ENCODE results near the gene PUSL1. TPM values are rescaled to one million over a fixed set of nuclear protein-coding genes. Genes with fewer than 3 reads are reported as not detected.

Gene PUSL1
- total and polyA plus RNA-seq, 2 experiments from 2014 or later: 41.5 to 55.8 TPM

GRCh38 chr1:1322418-1322817 lies 14.0 kb downstream of the PUSL1 start (continued):
- no peak for TF ChIP-seq ZNF462 (CRISPR knock-in tag; IDR thresholded peaks at IDR 0.05)
- no peak for TF ChIP-seq ZNF114 (CRISPR knock-in tag; IDR thresholded peaks at IDR 0.05)
- TF ChIP-seq ZNF331 (CRISPR knock-in tag; IDR thresholded peaks at IDR 0.05; ENCODE audit: low read depth): no peak

- Mint-ChIP-seq H3K27me3 (ENCODE audit: insufficient read depth, low read depth, poor library complexity) (peaks cover 24% of the 10 kb centered on the region), H3K4me3 (peak overlapping the region; percentile 85), H3K27ac (no peak overlapping the region), H3K9me3 (no peaks in the 10 kb centered on the region; the same call in 2 of the 3 replicates), H3K36me3 (ENCODE audit: low read depth) (peaks cover 30% of the 10 kb centered on the region), H3K4me1 (peaks cover 11% of the 10 kb centered on the region)
- no peaks in the 10 kb centered on the region for H3K36me3 ChIP-seq (ENCODE audit: insufficient read depth)
- H2AFZ ChIP-seq: no peak overlapping the region
- peaks cover 14% of the 10 kb centered on the region for H4K20me1 ChIP-seq (replicated peaks; ENCODE audit: insufficient read depth)
- H3K79me2 ChIP-seq (replicated peaks; ENCODE audit: insufficient read depth): peaks cover 60% of the 10 kb centered on the region
- H3K9me2 ChIP-seq (ENCODE audit: insufficient read depth): no peaks in the 10 kb centered on the region
- DNase-seq (ENCODE audit: low spot score): no peak
- ATAC-seq: no peak
- peaks cover 6% of the 10 kb centered on the region; the same call in 1 of the 2 replicates for H3F3A ChIP-seq (replicated peaks; ENCODE audit: low read depth)
- no peaks in the 10 kb centered on the region for H3K27me3 ChIP-seq (ENCODE audit: insufficient read depth)
- H3K4me2 ChIP-seq: no peak overlapping the region
- H3K4me3 ChIP-seq: no peak overlapping the region
- no peak overlapping the region for H3K27ac ChIP-seq (ENCODE audit: low read depth)
- peaks cover 2% of the 10 kb centered on the region; the same call in 1 of the 2 replicates for H3K4me1 ChIP-seq (ENCODE audit: insufficient read depth)
- TF ChIP-seq EZH2phosphoT487 (IDR thresholded peaks at IDR 0.05; ENCODE audit: unreplicated experiment) (no peak), EZH2 (IDR thresholded peaks at IDR 0.05; ENCODE audit: low read depth, unreplicated experiment) (no peak), ZNF331 (CRISPR knock-in tag; IDR thresholded peaks at IDR 0.05; ENCODE audit: low read depth) (no peak), NANOG (IDR thresholded peaks at IDR 0.05; ENCODE audit: borderline replicate concordance) (no peak)
Measured at GRCh38 chr1:1322952-1323351, 14.6 kb downstream of the PUSL1 start.

Measured in GM23338 (cell line).